ENCODE results near the gene COX7A2L.
"Not testable (repeated sequence)": the region's sequence is repeated elsewhere in the genome, so short reads cannot be mapped to it uniquely, and the experiment has no call there.

Gene COX7A2L

GRCh38 chr2:42383855-42384530 is 23.0 kb upstream of the COX7A2L start:
- no peak overlapping the region for H3K9ac ChIP-seq (ENCODE audit: low read length in 2 of 2)
- no peak overlapping the region for H3K4me3 ChIP-seq (ENCODE audit: low read length in 2 of 2)
- no peak overlapping the region for H3K27ac ChIP-seq (ENCODE audit: low read length)
- no peaks in the 10 kb centered on the region for H3K9me3 ChIP-seq (ENCODE audit: control insufficient read depth in 2 of 2, low read length in 2 of 2)
- H3K36me3 ChIP-seq (ENCODE audit: control insufficient read depth in 2 of 2, insufficient read depth in 2 of 2, low read length in 2 of 2) = no peaks in the 10 kb centered on the region
- H3K4me1 ChIP-seq (ENCODE audit: control insufficient read depth, insufficient read depth, low read length) = no peaks in the 10 kb centered on the region
- peaks cover 0 to 3% of the 10 kb centered on the region in 2 donors for H3K27me3 ChIP-seq (ENCODE audit: control insufficient read depth in 1 of 2, insufficient read depth in 2 of 2, low read length in 2 of 2)

GRCh38 chr2:42382144-42382543 is 21.1 kb upstream of the COX7A2L start:
- H3K9me3 ChIP-seq (ENCODE audit: control insufficient read depth in 2 of 2, low read length in 2 of 2) = no peaks in the 10 kb centered on the region
- H3K4me3 ChIP-seq (ENCODE audit: low read length in 2 of 2) = no peak overlapping the region
- no peak overlapping the region for H3K9ac ChIP-seq (ENCODE audit: low read length in 2 of 2)
- no peak overlapping the region for H3K27ac ChIP-seq (ENCODE audit: low read length)
- H3K4me1 ChIP-seq (ENCODE audit: control insufficient read depth, insufficient read depth, low read length) = no peaks in the 10 kb centered on the region
- no peaks in the 10 kb centered on the region for H3K36me3 ChIP-seq (ENCODE audit: control insufficient read depth in 2 of 2, insufficient read depth in 2 of 2, low read length in 2 of 2)
- peaks cover 0 to 3% of the 10 kb centered on the region in 2 donors for H3K27me3 ChIP-seq (ENCODE audit: control insufficient read depth in 1 of 2, insufficient read depth in 2 of 2, low read length in 2 of 2)

- H3K9me3 ChIP-seq (ENCODE audit: control insufficient read depth in 2 of 2, low read length in 2 of 2); H3K27ac ChIP-seq (ENCODE audit: low read length); H3K36me3 ChIP-seq (ENCODE audit: control insufficient read depth in 2 of 2, insufficient read depth in 2 of 2, low read length in 2 of 2); H3K9ac ChIP-seq (ENCODE audit: low read length in 2 of 2); H3K27me3 ChIP-seq (ENCODE audit: control insufficient read depth in 1 of 2, insufficient read depth in 2 of 2, low read length in 2 of 2); H3K4me3 ChIP-seq (ENCODE audit: low read length in 2 of 2); H3K4me1 ChIP-seq (ENCODE audit: control insufficient read depth, insufficient read depth, low read length): not testable (repeated sequence)
Measured at GRCh38 chr2:42380026-42380425, 19.0 kb upstream of the COX7A2L start.

- no peaks in the 10 kb centered on the region for H3K4me1 ChIP-seq (ENCODE audit: control insufficient read depth, insufficient read depth, low read length)
- no peaks in the 10 kb centered on the region for H3K9me3 ChIP-seq (ENCODE audit: control insufficient read depth in 2 of 2, low read length in 2 of 2)
- H3K4me3 ChIP-seq (ENCODE audit: low read length in 2 of 2) = no peak overlapping the region
- H3K27me3 ChIP-seq (ENCODE audit: control insufficient read depth in 1 of 2, insufficient read depth in 2 of 2, low read length in 2 of 2) = no peaks in the 10 kb centered on the region
- H3K27ac ChIP-seq (ENCODE audit: low read length) = no peak overlapping the region
- H3K36me3 ChIP-seq (ENCODE audit: control insufficient read depth in 2 of 2, insufficient read depth in 2 of 2, low read length in 2 of 2) = no peaks in the 10 kb centered on the region
- no peak overlapping the region for H3K9ac ChIP-seq (ENCODE audit: low read length in 2 of 2)
Measured at GRCh38 chr2:42378415-42378814, 17.4 kb upstream of the COX7A2L start.

GRCh38 chr2:42376758-42377157 is 15.7 kb upstream of the COX7A2L start:
- no peaks in the 10 kb centered on the region for H3K27me3 ChIP-seq (ENCODE audit: control insufficient read depth in 1 of 2, insufficient read depth in 2 of 2, low read length in 2 of 2)

GRCh38 chr2:42372474-42373200 is 11.6 kb upstream of the COX7A2L start:
- no peak overlapping the region for H3K9ac ChIP-seq (ENCODE audit: low read length in 2 of 2)
- no peaks in the 10 kb centered on the region for H3K27me3 ChIP-seq (ENCODE audit: control insufficient read depth in 1 of 2, insufficient read depth in 2 of 2, low read length in 2 of 2)
- H3K9me3 ChIP-seq (ENCODE audit: control insufficient read depth in 2 of 2, low read length in 2 of 2) = no peaks in the 10 kb centered on the region
- H3K27ac ChIP-seq (ENCODE audit: low read length) = no peak overlapping the region
- H3K4me1 ChIP-seq (ENCODE audit: control insufficient read depth, insufficient read depth, low read length) = no peaks in the 10 kb centered on the region
- H3K4me3 ChIP-seq (ENCODE audit: low read length in 2 of 2) = no peak overlapping the region
- no peaks in the 10 kb centered on the region for H3K36me3 ChIP-seq (ENCODE audit: control insufficient read depth in 2 of 2, insufficient read depth in 2 of 2, low read length in 2 of 2)

More at GRCh38 chr2:42376758-42377157, 15.7 kb upstream of the COX7A2L start:
- Histone ChIP-seq H3K9ac (ENCODE audit: low read length in 2 of 2) (no peak overlapping the region), H3K4me3 (ENCODE audit: low read length in 2 of 2) (no peak overlapping the region), H3K27ac (ENCODE audit: low read length) (no peak overlapping the region), H3K36me3 (ENCODE audit: control insufficient read depth in 2 of 2, insufficient read depth in 2 of 2, low read length in 2 of 2) (no peaks in the 10 kb centered on the region), H3K9me3 (ENCODE audit: control insufficient read depth in 2 of 2, low read length in 2 of 2) (no peaks in the 10 kb centered on the region), H3K4me1 (ENCODE audit: control insufficient read depth, insufficient read depth, low read length) (no peaks in the 10 kb centered on the region)

GRCh38 chr2:42371611-42372473 is 10.8 kb upstream of the COX7A2L start:
- no peak overlapping the region for H3K9ac ChIP-seq (ENCODE audit: low read length in 2 of 2)
- no peak overlapping the region for H3K4me3 ChIP-seq (ENCODE audit: low read length in 2 of 2)
- H3K9me3 ChIP-seq (ENCODE audit: control insufficient read depth in 2 of 2, low read length in 2 of 2) = no peaks in the 10 kb centered on the region
- H3K27ac ChIP-seq (ENCODE audit: low read length) = no peak overlapping the region
- H3K27me3 ChIP-seq (ENCODE audit: control insufficient read depth in 1 of 2, insufficient read depth in 2 of 2, low read length in 2 of 2) = no peaks in the 10 kb centered on the region
- H3K36me3 ChIP-seq (ENCODE audit: control insufficient read depth in 2 of 2, insufficient read depth in 2 of 2, low read length in 2 of 2) = no peaks in the 10 kb centered on the region
- no peaks in the 10 kb centered on the region for H3K4me1 ChIP-seq (ENCODE audit: control insufficient read depth, insufficient read depth, low read length)

- no peaks in the 10 kb centered on the region for H3K36me3 ChIP-seq (ENCODE audit: control insufficient read depth in 2 of 2, insufficient read depth in 2 of 2, low read length in 2 of 2)
- no peak overlapping the region for H3K4me3 ChIP-seq (ENCODE audit: low read length in 2 of 2)
- H3K27me3 ChIP-seq (ENCODE audit: control insufficient read depth in 1 of 2, insufficient read depth in 2 of 2, low read length in 2 of 2) = no peaks in the 10 kb centered on the region
- H3K4me1 ChIP-seq (ENCODE audit: control insufficient read depth, insufficient read depth, low read length) = no peaks in the 10 kb centered on the region
- H3K9ac ChIP-seq (ENCODE audit: low read length in 2 of 2) = no peak overlapping the region
- no peaks in the 10 kb centered on the region for H3K9me3 ChIP-seq (ENCODE audit: control insufficient read depth in 2 of 2, low read length in 2 of 2)
- H3K27ac ChIP-seq (ENCODE audit: low read length) = no peak overlapping the region
Measured at GRCh38 chr2:42369532-42370229, 8.7 kb upstream of the COX7A2L start.

- H3K4me3 ChIP-seq (ENCODE audit: low read length in 2 of 2) = no peak overlapping the region
Measured at GRCh38 chr2:42368817-42369531, 8.0 kb upstream of the COX7A2L start.

GRCh38 chr2:42367835-42368234 is 6.8 kb upstream of the COX7A2L start:
- H3K4me1 ChIP-seq (ENCODE audit: control insufficient read depth, insufficient read depth, low read length) = no peaks in the 10 kb centered on the region
- no peak overlapping the region for H3K4me3 ChIP-seq (ENCODE audit: low read length in 2 of 2)
- H3K27ac ChIP-seq (ENCODE audit: low read length) = no peak overlapping the region
- H3K9me3 ChIP-seq (ENCODE audit: control insufficient read depth in 2 of 2, low read length in 2 of 2) = no peaks in the 10 kb centered on the region
- no peak overlapping the region for H3K9ac ChIP-seq (ENCODE audit: low read length in 2 of 2)
- H3K27me3 ChIP-seq (ENCODE audit: control insufficient read depth in 1 of 2, insufficient read depth in 2 of 2, low read length in 2 of 2) = no peaks in the 10 kb centered on the region
- H3K36me3 ChIP-seq (ENCODE audit: control insufficient read depth in 2 of 2, insufficient read depth in 2 of 2, low read length in 2 of 2) = no peaks in the 10 kb centered on the region

More at GRCh38 chr2:42368817-42369531, 8.0 kb upstream of the COX7A2L start:
- H3K9ac ChIP-seq (ENCODE audit: low read length in 2 of 2) = no peak overlapping the region
- no peak overlapping the region for H3K27ac ChIP-seq (ENCODE audit: low read length)
- H3K4me1 ChIP-seq (ENCODE audit: control insufficient read depth, insufficient read depth, low read length) = no peaks in the 10 kb centered on the region
- H3K36me3 ChIP-seq (ENCODE audit: control insufficient read depth in 2 of 2, insufficient read depth in 2 of 2, low read length in 2 of 2) = no peaks in the 10 kb centered on the region
- H3K9me3 ChIP-seq (ENCODE audit: control insufficient read depth in 2 of 2, low read length in 2 of 2) = no peaks in the 10 kb centered on the region
- no peaks in the 10 kb centered on the region for H3K27me3 ChIP-seq (ENCODE audit: control insufficient read depth in 1 of 2, insufficient read depth in 2 of 2, low read length in 2 of 2)

Data from stomach smooth muscle (tissue), 2 donors.